Frontal cortex (tissue), 4 donors: ENCODE measurements around the gene CNTNAP1. TPM values are rescaled to one million over a fixed set of nuclear protein-coding genes. Genes with fewer than 3 reads are reported as not detected.

ENCODE experiments used
- DNase-seq, 2 donors: peaks; one replicate each; pipeline ENCODE4 v3.0.0; 2012; ENCODE audit warnings: low spot score in 2 of 2
- FAIRE-seq: peaks from 2 replicates; lab custom pipeline; 2012; peaks lifted over from hg19 to GRCh38; lab: Jason Lieb, UNC
- total RNA-seq: library from RNA; depleted of rRNA; stranded (reverse); fragments of >200 nt; gene quantifications from one replicate; pipeline ENCODE4 v1.2.3, GENCODE V29; 2014
- donor health status: control.
- donor health status: control.
- donor health status: control.

CNTNAP1 gene
- total RNA-seq, 1 donor from 2014 or later, result 5.3 TPM

DNA sequence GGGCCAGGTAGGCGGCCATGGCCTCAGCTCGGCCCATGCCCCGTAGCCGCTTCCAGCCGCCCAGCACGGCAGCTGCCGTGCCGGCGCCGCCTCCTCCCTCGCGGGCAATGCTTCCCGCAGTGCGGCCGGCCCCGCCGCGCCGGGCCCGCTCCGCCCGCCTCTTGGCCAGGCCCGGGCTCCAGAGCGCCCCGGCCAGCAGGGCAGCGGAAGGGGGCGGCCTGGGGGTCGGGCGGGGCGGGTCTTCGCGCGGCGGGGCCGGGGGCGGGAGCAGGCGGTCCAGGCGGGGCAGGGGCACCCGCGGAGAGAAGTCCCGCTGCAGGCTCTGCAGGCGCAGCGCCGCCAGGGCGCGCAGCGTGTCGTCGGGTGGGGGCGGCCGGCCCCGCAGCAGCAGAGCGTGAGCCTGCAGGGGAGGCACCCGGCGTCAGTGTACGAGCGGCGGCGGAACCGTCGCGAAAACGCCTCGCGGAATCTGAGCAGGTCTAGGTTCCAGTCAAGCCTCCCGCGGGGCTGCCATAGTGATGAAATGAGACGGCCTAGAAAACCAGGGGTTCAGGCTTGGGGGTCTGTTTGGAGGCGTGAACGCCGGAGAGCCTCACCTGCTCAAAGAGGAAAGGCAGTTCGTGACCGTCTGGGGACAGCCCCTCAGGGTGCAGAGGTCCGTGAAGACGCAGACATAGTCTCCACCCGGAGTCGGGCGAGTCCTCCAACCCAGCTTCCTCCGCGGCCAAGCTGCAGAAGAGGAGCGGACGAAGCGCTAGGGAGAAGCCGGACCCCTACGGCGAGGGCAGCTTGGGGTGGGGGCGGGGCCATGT, 12.1 kb upstream of the CNTNAP1 start:
- no peak for FAIRE-seq
- peak; percentile 37 to 46 for DNase-seq

DNA sequence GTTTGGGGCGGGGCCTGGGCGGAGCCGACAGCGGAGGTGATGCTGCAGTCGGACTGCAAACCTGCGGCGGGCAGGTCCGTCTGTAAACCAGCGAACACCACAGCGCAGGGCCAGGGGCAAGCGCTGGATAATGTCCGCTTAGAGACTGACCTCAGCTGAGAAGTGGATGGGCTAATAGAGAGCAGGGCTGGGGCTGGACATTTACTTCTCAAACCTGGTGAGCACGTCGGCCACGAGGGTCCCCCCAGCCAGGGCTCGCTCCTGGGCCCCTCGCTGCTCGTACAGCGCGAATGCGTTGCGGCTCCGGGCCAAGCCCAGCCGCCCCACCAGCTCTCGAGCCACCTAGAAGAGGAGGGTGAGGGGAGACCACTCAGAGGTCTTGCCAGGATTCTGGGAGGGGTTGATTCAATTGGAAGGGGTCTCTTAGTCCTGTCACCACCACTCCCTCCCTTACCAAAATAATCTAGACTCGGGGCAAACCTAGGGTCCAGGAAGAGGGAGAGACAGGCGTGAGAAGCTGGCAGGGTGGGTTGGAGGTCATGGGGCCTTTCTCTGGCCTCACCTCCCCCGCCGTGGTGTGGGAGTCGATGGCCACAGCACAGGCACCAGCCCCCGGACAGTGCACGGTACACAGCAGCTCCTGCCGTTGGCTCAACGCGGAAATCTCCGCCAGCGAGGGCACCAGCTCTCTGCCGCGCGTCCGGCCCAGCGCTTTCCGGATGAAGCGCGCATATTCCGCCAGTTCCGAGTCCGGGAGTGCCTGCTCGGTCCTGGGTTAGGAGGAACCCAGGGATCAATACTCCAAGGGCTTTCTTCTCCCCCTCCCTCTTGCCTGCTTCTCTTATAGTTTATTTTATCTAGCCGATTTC, 11.3 kb upstream of the CNTNAP1 start:
- FAIRE-seq (no peak), DNase-seq (peak; percentile 24 to 30)

DNA sequence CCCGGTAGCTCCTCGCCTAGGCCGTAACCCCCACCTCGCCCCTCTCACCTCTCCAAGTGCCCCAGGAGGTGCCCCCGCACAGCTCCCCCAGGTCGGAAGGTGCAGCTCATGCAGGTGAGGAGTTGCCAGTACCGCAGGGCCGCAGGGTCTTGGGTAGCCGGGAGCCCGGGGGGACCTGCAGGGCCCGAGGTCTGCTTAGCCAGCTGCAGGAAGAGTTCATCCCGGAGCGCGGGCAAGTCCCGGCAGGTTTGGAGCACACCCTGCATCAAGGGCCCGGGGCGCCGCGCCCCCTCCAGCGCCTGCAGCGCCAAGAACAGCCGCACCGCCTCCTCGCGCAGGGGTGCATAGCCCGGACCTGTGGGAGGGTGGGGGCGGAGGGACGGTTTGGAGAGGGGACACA, 10.3 kb upstream of the CNTNAP1 start:
- DNase-seq, result no peak
- FAIRE-seq, result no peak

DNA sequence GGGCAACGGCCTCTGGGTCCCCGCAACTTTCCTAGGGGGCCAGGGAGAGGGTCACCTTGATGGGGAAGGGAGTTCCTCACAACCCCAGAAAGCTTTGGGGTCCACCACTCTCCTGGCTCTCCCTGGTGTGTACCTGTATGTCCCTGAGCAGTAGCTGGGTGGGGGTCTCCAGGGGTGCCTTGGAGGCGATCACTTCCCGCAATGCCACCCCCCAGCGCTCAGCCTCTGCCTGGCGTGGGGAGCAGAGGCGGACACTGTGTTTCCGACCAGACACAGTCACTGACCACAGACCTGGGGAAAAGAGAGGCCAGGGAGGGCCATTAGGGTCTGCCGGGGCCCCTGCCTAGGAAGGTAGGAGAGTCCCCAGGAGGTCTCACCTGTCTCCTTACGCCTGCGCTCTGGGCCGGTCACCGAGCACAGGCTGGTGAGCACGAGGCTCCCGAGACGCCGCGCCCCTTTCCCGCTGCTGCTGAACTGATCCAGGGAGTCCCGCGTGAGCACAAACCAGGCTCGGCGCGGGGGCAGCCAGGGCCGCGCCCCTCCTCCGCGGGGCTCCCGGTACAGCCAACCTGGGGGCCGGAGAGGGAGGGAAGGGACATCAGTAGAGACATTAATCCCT, 9.0 kb upstream of the CNTNAP1 start:
- FAIRE-seq (no peak), DNase-seq (no peak)

DNA sequence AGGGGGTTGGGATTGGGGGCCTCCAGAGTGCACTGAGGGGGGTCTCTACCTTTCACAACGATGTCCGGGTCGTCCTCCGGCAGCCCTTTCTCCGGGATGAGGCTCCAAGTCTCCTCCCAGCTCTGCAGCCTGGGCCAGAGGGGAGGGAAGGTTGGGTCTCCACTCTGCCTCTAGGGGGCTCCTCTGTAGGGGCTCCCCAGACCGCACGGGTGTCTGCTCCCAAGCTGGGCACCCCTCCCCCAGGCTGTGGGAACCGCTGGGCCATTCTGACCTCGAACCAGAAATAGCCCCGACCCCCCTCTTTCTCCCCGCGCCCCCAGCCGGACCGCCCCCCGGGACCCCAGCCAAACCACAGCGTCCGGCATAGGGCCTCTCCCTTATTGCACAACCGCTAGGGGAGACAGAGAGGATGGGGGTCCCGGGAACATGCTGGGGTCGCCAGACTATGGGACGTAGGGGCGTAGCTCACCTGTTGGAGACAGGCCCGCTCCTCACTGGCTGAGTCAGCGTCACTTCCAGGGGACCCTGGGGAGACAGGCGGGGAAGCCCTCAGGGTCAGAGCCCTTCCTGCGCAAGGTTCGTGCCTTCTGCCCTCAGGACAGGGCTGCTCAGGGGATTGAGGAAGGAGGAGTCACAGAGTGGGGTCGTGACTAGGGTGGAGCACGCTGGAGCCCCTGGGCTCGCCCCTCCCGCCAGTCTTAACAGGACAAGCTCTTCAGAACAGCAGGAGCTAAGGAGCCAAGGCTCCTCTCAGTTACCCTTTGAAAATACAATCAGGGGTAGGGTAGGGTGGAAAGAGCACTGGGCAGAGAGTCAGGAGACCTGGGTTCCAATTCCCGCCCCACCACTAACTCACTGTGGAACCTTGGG, 8.2 kb upstream of the CNTNAP1 start:
- FAIRE-seq (no peak), DNase-seq (peak; percentile 68 to 74)

DNA sequence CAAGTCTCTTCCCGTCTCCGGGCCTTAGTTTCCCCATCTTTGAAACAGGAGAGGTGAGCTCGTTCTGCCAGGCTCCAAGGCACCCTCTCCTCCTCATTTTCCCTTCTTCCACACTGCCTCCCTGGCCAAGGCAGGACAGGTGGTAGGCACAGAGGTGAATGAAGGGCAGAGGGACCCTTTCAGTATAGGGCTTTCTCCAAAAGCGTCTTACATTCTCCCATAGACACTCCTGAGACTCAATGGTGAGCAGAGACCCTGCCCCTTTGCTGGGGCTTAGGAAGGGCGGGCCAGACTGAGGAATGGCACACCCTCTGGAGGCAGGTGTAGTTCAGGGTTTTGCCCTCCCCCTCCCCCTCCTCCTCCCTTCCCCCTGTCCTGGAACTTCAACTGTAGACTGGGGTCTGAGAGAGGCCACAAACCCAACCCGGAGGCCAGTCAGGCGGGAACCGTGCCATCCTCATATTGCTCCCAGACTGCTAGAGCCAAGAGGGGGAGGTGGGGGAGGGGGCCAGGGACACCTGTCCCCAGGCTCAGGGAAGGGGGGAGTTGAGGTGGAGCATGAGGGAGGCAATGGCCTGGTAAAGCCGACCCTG, 7.5 kb upstream of the CNTNAP1 start:
- DNase-seq, result no peak
- FAIRE-seq, result no peak

DNA sequence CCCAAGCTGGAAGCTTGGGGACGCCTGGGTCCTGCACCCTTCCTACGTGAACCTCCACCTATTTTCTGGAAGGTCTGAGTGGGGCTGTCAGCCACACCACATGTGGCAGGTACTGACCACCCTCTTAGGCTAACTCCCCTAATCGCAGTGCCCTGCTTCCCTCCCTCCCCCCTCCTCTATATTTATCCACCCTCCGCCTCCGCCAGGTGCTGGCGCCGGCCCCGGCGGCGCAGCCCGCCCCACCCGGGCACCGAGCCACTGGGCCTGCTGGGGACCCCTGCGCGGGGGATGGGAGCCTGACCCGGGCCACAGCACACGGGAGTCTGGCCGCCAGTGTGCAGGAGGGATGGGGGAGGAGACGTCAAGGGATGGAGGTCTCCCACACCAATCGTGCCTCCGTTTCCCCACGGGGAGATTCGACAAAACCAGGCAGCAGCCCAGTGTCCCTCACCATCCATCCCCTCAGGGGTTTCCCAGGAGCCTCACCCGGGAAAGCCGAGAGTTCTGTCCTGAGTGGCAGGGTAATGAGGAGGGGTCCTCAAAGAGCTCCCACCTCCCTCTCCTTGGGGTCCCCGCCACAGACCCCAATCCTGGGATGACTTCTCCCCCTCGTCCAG, 6.9 kb upstream of the CNTNAP1 start:
- FAIRE-seq (no peak), DNase-seq (peak in 1 of 2 donors; percentile 58)

DNA sequence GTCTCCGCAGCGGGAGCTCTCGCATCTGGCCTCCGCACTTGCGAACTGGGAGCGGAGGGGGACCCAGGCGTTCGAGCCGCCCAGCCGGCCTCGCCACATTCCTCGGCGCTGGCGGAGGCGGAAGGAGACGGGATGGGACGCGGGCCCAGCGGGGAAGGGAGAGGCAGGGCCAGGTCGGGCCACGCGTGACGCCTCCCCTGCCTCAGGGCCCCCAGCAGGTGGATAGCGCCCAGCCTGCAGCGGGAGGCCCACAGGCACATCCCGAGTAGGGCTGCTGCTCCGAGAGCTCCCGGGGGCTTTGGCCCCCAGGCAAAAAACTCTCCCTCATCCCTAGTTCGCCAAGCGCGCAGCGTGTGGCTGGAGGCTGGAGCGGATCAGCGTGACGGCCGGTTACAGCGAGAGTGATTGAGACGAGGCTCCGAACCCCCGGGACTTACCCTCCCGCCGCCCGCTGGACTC, 6.3 kb upstream of the CNTNAP1 start:
- DNase-seq, result peak in 1 of 2 donors; percentile 67
- no peak for FAIRE-seq

DNA sequence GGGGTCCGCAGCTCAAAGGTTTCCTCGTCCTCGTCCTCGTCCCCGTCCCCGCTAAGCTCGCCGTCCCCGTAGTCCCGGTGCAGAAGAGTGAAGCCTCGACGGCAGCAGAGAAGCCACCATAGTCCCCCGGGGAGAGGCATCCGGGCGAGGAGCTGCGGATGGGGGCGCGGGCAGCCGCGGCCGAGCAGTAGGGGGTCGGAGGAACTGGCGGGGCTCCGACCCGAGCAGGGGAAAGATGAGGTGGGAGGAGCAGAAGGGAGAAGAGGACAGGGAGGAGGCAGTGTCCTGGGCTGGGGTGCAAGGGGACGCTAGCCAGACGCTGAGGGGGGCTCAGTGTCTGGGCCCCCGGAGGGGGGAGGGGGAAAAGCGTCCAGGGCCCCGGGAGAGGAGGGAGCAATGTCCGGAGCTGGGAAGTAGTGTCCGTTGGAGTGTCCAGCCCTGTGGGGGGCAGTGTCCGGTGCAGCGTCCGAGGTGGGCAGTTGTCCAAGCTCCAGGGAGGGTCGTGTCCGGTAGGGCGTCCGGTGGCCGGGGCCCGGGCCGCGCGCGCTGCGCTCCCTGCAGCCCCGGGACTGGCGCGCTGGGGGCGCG, 5.8 kb upstream of the CNTNAP1 start, which contains the start of gene PLEKHH3:
TSS of gene PLEKHH3 (minus strand) at position 571 of the 588 bp plus-strand sequence. CDS start at position 140, 431 bp downstream.
- FAIRE-seq (no peak), DNase-seq (no peak)

DNA sequence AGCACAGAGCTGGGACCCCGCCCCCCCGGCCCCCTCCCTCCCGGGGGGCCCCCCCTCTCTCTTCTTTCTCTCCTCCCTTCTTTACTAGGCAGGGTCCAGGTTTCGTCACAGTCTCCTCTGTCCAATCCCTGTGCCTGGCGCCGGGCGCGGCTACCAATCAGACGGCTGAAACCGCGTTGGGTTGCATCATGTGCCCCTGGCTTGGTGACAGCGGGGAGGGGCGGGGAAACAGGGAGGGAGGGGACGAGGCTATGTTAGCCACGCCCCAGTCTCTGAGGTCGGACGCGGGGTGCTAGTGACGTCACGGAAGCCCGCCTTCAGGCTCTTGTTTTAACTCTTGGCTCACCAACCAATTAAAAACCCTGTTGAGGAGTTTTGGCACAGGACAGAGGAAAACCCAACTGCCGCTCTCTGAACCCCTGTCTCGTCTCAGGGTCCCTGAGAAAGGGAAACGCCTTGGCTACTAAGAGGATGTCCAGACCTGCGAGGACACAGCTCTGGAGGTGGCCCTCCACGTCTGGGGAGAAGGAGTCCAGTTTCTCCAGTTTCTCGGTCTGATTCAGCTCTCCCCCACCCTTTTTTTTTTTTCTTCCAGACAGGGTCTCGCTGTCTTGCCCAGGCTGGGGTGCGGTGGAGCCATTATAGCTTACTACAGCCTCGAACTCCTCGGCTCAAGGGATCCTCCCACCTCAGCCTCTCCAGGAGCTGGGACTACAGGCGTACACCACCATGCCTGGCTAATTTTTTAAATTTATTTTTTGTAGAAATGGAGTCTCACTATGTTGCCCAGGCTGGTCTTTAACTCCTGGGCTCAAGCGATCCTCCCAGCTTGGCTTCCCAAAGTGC, 5.1 kb upstream of the CNTNAP1 start:
- FAIRE-seq, result no peak

DNA sequence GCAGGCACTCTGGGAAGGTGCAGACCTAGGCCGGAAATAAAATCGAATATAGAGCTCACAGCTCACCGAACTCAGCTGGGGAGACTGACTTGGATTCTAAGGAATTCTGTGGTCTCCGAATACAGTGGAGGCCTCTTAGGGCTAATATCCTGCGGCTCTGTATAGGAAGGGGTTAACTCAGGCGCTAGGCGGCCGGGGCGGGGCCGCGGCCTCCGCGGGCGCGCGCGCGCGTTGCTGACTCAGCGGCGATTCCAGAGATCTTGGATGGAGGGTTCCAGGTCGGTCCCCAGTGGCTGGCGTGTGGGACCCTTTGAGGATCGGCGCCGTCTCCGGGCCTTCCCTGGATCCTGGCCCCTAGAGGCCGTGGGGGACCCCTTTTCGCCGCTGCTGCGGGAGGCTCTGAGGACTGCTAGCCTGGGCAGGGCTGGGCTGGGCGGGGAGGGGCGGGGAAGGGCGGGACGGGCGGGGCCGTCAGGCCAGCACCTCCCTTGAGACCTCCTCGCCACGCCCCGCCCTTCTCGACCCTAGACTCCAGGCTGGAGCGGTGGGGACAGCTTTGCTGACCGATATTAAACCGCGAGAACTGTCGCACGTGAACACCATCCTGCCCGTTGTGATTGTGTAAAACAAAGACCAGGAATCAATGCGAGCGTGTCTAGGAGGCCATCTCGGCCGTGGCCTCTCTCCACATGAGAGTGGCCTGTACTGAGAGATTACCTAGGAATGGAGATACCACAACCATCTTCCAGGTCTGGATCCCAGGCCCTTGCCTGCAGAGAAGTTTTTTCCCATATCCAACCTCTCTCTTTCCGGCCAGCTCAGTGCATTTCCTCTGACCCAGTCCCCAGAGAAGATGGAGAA, 4.2 kb upstream of the CNTNAP1 start:
- DNase-seq (peak; percentile 88 to 93), FAIRE-seq (no peak)

More for the DNA sequence above, 5.1 kb upstream of the CNTNAP1 start:
- DNase-seq, result peak; percentile 99 to 100

DNA sequence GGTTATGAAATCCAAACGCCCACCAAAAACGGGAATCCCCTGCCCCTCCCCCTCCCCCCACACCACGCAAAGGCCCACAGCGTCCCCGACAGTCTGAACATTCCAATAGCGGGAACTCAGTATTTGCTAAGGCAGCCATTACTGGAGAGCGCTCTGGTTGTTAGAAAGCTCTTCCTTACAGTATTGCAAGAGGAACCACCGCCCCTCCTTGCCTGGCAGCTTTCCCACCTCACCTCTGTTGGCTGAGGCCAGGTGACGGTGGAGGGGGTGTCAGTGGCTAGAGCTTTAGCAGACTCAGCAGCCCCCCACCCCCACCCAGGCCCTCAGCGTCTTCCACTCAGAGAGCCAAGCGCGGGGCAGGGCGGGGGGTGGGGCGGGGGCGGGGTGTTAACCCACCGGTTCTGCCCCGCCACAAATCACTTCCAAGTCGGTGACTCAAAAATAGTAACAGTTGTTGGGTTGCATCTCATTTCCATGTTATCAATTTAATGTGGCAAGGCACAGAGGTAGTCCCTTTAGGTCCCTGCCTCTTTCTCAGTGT, 3.3 kb upstream of the CNTNAP1 start:
- no peak for DNase-seq
- no peak for FAIRE-seq

DNA sequence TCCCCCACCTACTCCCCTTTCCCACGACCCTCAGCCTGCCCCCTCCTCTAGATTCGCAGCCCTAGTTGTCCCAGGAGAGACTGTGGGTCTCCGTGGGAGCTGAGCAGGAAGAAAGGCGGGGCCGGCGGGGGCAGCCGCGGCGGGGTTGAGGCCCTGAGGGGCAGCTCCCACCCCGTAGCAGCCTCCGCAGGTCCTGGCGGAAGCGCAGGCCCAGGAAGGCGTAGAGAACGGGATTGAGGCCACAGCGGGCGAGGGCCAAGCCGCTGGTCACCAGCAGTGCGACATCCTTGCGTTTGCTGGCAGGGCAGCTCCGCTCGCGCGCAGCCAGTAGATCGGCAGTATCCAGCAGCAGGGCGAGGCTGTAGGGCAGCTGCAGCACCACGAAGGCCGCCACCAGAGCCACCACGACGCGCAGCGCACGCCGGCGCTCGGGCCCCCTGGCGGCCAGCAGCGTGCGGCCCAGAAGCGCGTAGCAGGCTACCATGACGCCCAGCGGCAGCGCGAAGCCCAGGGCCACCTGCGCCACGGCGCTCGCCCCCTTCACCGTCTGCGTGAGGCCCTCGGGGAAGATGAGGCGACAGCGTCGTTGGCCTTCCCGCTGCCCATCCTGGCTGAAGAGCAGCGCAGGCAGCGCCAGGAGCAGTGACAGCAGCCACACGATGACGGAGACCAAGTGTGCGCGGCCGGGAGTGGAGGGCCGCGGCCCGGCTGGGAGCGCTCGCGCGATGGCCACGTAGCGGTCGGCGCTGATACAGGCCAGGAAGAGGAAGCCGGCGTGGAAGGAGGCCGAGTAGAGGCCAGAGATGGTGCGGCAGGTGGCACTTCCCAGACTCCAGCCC, 2.6 kb upstream of the CNTNAP1 start:
- DNase-seq (peak; percentile 80 to 85), FAIRE-seq (no peak)

DNA sequence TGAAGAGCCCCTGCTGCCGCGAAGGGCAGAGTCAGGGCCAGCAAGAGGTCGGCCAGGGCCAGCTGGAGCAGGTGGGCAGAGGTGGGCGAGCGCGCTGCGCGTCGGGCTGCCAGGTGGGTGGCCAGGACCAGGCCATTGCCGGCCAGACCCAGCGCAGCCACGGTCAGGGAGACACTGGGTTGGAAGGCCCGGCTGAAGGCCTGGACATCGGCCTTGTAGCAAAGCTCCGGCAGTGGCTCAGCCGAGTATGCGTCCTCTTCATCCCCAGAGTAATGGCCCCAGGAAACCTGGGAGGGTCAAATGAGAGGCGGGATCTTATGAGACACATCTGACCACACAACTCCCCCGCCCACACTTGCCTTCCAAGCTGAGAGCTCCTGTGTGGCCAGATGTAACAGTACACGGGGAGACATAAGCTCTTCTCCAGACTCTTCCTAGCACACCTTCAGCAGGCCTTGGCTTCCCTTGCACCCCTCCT, 2.0 kb upstream of the CNTNAP1 start:
- DNase-seq (no peak), FAIRE-seq (no peak)
